GM12872 (cell line): Measurements from ENCODE around the gene VPS13D.

Experiments used
- TF ChIP-seq, protein P1 (sequence below): IDR thresholded peaks from 3 replicates; pipeline ENCODE4 v1.5.1; 2011; ENCODE audit warnings: low read depth, mild to moderate bottlenecking, low read length, moderate library complexity; ENCODE audit not compliant: insufficient read depth

VPS13D gene

GRCh38 chr1:12477314-12477713 lies 247.5 kb downstream of the VPS13D start:
- TF ChIP-seq, protein P1, sequence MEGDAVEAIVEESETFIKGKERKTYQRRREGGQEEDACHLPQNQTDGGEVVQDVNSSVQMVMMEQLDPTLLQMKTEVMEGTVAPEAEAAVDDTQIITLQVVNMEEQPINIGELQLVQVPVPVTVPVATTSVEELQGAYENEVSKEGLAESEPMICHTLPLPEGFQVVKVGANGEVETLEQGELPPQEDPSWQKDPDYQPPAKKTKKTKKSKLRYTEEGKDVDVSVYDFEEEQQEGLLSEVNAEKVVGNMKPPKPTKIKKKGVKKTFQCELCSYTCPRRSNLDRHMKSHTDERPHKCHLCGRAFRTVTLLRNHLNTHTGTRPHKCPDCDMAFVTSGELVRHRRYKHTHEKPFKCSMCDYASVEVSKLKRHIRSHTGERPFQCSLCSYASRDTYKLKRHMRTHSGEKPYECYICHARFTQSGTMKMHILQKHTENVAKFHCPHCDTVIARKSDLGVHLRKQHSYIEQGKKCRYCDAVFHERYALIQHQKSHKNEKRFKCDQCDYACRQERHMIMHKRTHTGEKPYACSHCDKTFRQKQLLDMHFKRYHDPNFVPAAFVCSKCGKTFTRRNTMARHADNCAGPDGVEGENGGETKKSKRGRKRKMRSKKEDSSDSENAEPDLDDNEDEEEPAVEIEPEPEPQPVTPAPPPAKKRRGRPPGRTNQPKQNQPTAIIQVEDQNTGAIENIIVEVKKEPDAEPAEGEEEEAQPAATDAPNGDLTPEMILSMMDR: no peak

GRCh38 chr1:12477936-12478611 lies 248.2 kb downstream of the VPS13D start:
- TF ChIP-seq, protein P1: no peak

DNA sequence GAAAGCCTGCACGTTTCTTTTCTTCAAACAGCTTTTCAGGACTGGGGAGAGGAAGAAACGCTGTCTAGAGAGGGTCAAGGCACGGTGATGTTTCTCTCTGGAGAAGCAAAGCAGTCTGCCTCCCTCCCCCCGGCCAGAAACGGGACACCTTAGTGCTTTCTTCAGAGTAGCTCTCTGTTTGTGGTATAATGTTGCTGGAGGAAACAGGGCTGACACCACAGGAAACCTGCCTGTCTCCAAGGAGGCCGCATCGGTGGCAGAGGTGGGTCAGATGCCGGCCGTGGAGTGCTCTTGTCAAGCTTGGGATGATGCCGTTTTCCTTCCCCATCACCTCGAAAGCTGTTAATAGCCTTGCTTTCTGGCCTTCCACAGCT lies 248.8 kb downstream of the VPS13D start:
- TF ChIP-seq, protein P1: no peak

- TF ChIP-seq, protein P1: no peak
These were observed 249.5 kb downstream of the VPS13D start for GRCh38 chr1:12479311-12479710.

- TF ChIP-seq, protein P1: no peak
These were observed 250.2 kb downstream of the VPS13D start for GRCh38 chr1:12480041-12480440.

- TF ChIP-seq, protein P1: no peak
These were observed 251.0 kb downstream of the VPS13D start for GRCh38 chr1:12480748-12481362.

DNA sequence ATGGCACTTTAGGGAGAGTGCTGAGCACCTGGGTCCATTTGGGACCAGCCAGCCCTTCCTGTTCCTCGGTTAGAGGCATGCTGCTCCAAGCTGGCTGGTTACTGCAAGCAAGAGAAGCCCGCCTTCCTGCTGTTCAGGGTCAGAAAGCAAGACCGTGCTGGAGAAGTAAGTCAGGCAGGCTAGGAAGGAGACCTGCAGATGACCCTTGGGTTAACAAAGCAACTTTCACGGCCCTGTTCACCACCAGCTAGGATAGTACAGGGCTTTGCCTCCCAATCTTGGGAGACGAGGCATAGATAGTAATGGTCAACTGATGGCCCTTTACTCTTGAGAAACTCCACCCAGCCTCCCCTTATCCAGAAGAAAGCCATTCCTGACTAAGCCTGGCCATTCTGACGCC lies 252.1 kb downstream of the VPS13D start:
- TF ChIP-seq, protein P1: no peak
